Neutrophil (primary cell): ENCODE results near the gene WDR82.

ENCODE experiments used
- H3K27ac ChIP-seq: fragments of 200-600 bp; sonication (generic); 2 replicates; pipeline ENCODE4 v1.5.1; 2016; ENCODE audit warnings: mild to moderate bottlenecking, moderate library complexity
- H3K27me3 ChIP-seq: fragments of 200-600 bp; sonication (generic); 2 replicates; pipeline ENCODE4 v1.6.0; 2016; ENCODE audit warnings: mild to moderate bottlenecking
- H3K36me3 ChIP-seq: fragments of 200-600 bp; sonication (generic); 2 replicates; pipeline ENCODE4 v1.5.1; 2017
- H3K4me1 ChIP-seq, 2 experiments: fragments of 200-600 bp in 1 of 2; sonication (generic) in 1 of 2; 1 replicate in 1 of 2; 2 replicates in 1 of 2; pipeline versions ENCODE4 v1.5.1 to v1.6.1; 2013 to 2016; ENCODE audit warnings: low read depth in 1 of 2, low read length in 1 of 2, mild to moderate bottlenecking in 1 of 2, moderate library complexity in 1 of 2; ENCODE audit not compliant: control insufficient read depth in 1 of 2, insufficient read depth in 1 of 2
- H3K4me3 ChIP-seq, 2 experiments: fragments of 200-600 bp in 1 of 2; sonication (generic) in 1 of 2; 1 replicate in 1 of 2; 2 replicates in 1 of 2; pipeline ENCODE4 v1.5.1; 2013 to 2016; ENCODE audit warnings: low read depth in 1 of 2, low read length in 1 of 2, mild to moderate bottlenecking in 1 of 2, moderate library complexity in 1 of 2
- H3K9me3 ChIP-seq: fragments of 200-600 bp; sonication (generic); 2 replicates; pipeline ENCODE4 v1.5.1; 2016
- TF ChIP-seq, protein P1 (sequence below): fragments of 200-600 bp; sonication (generic); IDR thresholded peaks from 2 replicates; pipeline ENCODE4 v1.5.1; 2016; ENCODE audit warnings: antibody characterized with exemption

The WDR82 gene

DNA sequence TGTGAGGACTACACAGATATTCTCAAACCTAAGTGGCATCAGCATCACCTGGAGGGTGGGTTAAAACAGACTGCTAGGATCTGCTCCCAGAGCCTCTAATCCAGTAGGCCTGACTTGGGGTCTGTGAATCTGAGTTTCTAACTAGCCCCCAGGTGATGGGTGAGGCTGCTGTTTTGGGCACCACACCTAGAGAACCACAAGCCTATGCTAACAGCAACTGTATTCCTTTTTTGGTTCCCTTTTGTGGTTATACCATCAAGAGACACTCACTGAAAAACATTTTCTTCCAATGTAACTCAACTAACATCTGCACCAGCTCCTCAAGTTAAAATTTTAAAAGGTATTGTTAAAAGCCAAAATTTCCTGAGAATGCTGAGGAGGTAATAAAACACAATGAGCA is 16.0 kb downstream of the WDR82 start:
- H3K27ac ChIP-seq, result peak overlapping the region; percentile 65
- no peak overlapping the region for H3K4me3 ChIP-seq
- no peaks in the 10 kb centered on the region for H3K9me3 ChIP-seq
- H3K4me1 ChIP-seq, result peaks cover 19 to 26% of the 10 kb centered on the region in 2 experiments
- H3K27me3 ChIP-seq, result no peaks in the 10 kb centered on the region
- H3K36me3 ChIP-seq, result peaks cover 93% of the 10 kb centered on the region
- TF ChIP-seq, protein P1, sequence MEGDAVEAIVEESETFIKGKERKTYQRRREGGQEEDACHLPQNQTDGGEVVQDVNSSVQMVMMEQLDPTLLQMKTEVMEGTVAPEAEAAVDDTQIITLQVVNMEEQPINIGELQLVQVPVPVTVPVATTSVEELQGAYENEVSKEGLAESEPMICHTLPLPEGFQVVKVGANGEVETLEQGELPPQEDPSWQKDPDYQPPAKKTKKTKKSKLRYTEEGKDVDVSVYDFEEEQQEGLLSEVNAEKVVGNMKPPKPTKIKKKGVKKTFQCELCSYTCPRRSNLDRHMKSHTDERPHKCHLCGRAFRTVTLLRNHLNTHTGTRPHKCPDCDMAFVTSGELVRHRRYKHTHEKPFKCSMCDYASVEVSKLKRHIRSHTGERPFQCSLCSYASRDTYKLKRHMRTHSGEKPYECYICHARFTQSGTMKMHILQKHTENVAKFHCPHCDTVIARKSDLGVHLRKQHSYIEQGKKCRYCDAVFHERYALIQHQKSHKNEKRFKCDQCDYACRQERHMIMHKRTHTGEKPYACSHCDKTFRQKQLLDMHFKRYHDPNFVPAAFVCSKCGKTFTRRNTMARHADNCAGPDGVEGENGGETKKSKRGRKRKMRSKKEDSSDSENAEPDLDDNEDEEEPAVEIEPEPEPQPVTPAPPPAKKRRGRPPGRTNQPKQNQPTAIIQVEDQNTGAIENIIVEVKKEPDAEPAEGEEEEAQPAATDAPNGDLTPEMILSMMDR, result no peak

DNA sequence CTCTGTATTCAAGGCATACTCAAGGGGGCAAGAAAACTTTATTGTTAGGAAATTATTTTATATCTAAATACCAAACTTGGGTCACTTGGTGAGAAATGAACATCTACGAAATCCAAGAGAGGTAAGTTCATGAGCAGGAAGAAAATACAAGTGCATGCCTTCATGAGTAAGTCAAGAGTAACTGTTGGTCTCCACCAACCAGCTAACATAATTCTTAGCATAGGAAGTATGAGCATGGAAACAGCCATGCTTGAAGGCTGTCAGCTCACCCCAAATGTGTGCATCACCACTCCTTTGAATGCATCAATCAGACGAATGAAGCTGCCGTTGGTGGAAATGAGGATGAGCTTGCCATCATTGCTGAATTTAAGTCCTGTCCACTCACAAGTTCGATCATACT is 19.0 kb downstream of the WDR82 start:
- no peak overlapping the region for H3K27ac ChIP-seq
- H3K9me3 ChIP-seq, result no peaks in the 10 kb centered on the region
- H3K4me1 ChIP-seq, result peaks cover 19 to 25% of the 10 kb centered on the region in 2 experiments
- no peaks in the 10 kb centered on the region for H3K27me3 ChIP-seq
- TF ChIP-seq, protein P1, result no peak
- H3K4me3 ChIP-seq, result no peak overlapping the region
- H3K36me3 ChIP-seq, result peaks cover 95% of the 10 kb centered on the region

DNA sequence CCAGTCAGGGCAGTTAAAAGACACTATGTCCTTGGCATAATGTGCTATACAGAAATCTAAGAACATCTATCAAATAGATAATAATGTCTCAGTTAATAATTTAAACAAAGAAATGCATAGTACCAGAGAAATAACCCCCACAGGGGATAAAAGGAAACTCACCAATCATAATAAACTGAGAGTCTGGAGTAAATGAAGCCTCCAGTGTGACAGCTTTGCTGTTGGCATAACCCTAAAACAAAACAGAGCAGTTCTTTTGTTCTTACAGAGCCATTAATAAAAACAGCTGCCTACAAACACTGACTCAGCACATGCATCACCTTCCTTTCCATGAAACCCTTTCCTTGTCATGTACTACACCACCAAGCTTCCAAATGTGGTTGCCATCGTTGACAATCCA is 19.4 kb downstream of the WDR82 start:
- Histone ChIP-seq H3K4me1 (peaks cover 20 to 24% of the 10 kb centered on the region in 2 experiments), H3K27ac (no peak overlapping the region), H3K36me3 (peaks cover 96% of the 10 kb centered on the region)

DNA sequence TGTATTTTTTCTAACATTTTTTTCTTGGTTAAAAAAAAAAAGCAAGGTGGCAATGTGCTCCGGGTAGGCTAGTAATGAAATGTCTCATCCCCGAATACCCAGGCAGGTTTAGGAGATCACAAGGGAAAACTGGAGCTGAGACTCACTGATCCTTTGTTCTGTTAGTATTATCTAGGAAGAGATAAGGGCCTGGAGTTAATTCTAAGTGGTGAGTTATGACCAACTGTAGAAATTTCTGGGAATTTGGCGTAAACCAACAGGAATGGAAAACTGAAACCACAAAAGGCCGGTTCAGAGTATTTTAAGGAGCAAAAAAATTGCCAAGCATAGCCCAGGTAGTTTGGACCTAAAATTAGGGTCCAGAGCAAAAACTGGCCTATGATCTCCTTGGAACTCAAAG is 20.5 kb downstream of the WDR82 start:
- H3K36me3 ChIP-seq, result peaks cover 94% of the 10 kb centered on the region
- no peak overlapping the region for H3K27ac ChIP-seq
- peaks cover 21 to 25% of the 10 kb centered on the region in 2 experiments for H3K4me1 ChIP-seq
- no peaks in the 10 kb centered on the region for H3K9me3 ChIP-seq
- H3K27me3 ChIP-seq, result no peaks in the 10 kb centered on the region
- TF ChIP-seq, protein P1, result no peak
- H3K4me3 ChIP-seq, result no peak overlapping the region

More for the DNA sequence above, 19.4 kb downstream of the WDR82 start:
- no peak overlapping the region for H3K4me3 ChIP-seq
- H3K27me3 ChIP-seq, result no peaks in the 10 kb centered on the region
- TF ChIP-seq, protein P1, result no peak
- H3K9me3 ChIP-seq, result no peaks in the 10 kb centered on the region

DNA sequence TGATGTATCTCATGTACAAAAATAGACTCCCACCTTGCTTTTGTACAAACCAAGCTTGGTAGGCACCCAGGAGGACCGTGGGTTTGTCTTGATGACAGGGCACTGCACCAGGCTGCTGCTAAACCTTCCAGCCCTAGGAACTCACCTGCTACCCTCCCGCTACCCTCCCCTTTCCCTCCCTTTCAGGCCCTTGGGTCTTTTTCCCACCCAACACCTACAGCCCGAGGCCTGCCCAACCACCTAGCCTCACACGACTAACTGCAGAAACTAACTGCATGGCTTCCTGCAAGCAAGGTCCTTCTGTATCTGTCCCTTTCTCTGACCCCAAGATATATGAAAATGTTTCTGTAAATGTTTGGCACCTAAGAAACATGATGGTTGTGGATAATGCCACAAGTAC is 21.8 kb downstream of the WDR82 start:
- peaks cover 94% of the 10 kb centered on the region for H3K36me3 ChIP-seq
- H3K9me3 ChIP-seq, result no peaks in the 10 kb centered on the region
- no peak overlapping the region for H3K27ac ChIP-seq
- TF ChIP-seq, protein P1, result no peak
- peaks cover 17 to 24% of the 10 kb centered on the region in 2 experiments for H3K4me1 ChIP-seq
- no peak overlapping the region for H3K4me3 ChIP-seq
- no peaks in the 10 kb centered on the region for H3K27me3 ChIP-seq

DNA sequence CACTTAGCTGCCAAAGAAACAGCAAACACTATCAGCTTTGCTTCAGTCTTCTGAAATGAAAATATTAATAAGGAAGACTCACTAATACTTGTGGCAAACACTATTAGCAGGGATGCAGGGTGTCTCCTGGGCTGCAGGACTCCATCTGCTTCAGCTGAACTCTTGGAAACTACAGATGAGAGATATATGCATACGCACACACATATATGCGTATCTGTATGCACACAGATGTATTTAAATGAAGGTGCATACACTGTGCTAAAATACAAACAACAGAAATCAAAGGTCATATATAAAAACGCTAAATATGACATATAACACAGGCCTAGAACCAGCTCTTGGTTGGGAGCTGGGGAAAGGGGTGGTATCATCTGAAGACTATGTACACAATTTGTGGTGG is 22.3 kb downstream of the WDR82 start:
- peaks cover 17 to 25% of the 10 kb centered on the region in 2 experiments for H3K4me1 ChIP-seq
- peak overlapping the region; percentile 56 for H3K27ac ChIP-seq
- H3K36me3 ChIP-seq, result peaks cover 97% of the 10 kb centered on the region
- H3K9me3 ChIP-seq, result no peaks in the 10 kb centered on the region
- no peaks in the 10 kb centered on the region for H3K27me3 ChIP-seq
- H3K4me3 ChIP-seq, result no peak overlapping the region
- TF ChIP-seq, protein P1, result no peak
